GM12874 (cell line): Measurements from ENCODE around the gene TM4SF20.

Source experiments
- CTCF ChIP-seq: IDR thresholded peaks from 2 replicates; pipeline ENCODE4 v1.5.1; 2011; ENCODE audit warnings: low read depth, mild to moderate bottlenecking, control low read depth, low read length, moderate library complexity; ENCODE audit not compliant: insufficient read depth

The TM4SF20 gene

GRCh38 chr2:227406177-227407031 lies 27.3 kb upstream of the TM4SF20 start:
- TF ChIP-seq CTCF, result peak; percentile 59

- TF ChIP-seq CTCF, result peak; percentile 1; the same call in 1 of the 2 replicates
Observed at GRCh38 chr2:227404585-227405271, 25.6 kb upstream of the TM4SF20 start.

- no peak for TF ChIP-seq CTCF
Observed at GRCh38 chr2:227402959-227403358, 23.9 kb upstream of the TM4SF20 start.

GRCh38 chr2:227402321-227402720 lies 23.2 kb upstream of the TM4SF20 start:
- no peak for TF ChIP-seq CTCF

GRCh38 chr2:227401550-227401949 lies 22.4 kb upstream of the TM4SF20 start:
- TF ChIP-seq CTCF, result no peak

GRCh38 chr2:227398684-227399670 lies 19.9 kb upstream of the TM4SF20 start:
- no peak for TF ChIP-seq CTCF
